GM12873 (cell line): ENCODE results near the gene TMEM187.

ENCODE experiments used
- TF ChIP-seq, protein P1 (sequence below): IDR thresholded peaks from 2 replicates; pipeline ENCODE4 v1.5.1; 2012; ENCODE audit warnings: low read depth, mild to moderate bottlenecking, moderate library complexity, low read length, control low read depth; ENCODE audit not compliant: insufficient read depth; ENCODE audit errors: missing control alignments

Gene TMEM187

DNA sequence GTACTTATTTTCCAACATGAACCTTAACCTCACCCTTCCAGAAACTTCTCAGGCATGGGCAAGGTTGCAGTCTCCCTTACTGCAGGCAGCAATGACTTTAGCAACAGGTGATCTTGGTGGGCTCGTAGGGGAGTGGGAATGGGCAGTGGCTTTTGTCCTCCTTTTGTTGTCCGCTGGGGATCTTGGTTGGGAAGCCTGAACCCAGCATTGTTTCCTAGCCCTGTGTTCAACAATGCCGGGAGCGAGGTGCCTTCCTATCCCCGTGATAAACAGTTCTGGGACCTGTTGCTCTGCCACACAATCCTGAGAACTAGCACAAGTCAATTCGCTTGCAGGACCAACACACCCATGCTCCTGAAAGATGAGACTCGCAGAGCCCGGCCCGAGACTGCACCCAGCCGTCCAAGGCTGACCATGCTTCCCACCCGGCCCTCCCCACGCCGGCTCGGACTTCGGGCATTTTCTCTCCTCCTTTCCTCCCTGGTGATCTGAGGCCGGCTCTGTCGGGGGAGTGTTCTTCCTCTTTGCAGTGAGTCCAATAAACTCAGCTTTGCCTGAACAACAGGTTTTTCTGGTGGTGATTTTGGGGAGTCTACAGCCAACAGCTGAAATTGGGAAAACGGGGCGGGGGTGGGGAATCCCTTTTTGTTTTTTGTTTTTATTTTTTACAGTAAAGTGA, 26.9 kb downstream of the TMEM187 start:
- TF ChIP-seq, protein P1, sequence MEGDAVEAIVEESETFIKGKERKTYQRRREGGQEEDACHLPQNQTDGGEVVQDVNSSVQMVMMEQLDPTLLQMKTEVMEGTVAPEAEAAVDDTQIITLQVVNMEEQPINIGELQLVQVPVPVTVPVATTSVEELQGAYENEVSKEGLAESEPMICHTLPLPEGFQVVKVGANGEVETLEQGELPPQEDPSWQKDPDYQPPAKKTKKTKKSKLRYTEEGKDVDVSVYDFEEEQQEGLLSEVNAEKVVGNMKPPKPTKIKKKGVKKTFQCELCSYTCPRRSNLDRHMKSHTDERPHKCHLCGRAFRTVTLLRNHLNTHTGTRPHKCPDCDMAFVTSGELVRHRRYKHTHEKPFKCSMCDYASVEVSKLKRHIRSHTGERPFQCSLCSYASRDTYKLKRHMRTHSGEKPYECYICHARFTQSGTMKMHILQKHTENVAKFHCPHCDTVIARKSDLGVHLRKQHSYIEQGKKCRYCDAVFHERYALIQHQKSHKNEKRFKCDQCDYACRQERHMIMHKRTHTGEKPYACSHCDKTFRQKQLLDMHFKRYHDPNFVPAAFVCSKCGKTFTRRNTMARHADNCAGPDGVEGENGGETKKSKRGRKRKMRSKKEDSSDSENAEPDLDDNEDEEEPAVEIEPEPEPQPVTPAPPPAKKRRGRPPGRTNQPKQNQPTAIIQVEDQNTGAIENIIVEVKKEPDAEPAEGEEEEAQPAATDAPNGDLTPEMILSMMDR, result no peak

DNA sequence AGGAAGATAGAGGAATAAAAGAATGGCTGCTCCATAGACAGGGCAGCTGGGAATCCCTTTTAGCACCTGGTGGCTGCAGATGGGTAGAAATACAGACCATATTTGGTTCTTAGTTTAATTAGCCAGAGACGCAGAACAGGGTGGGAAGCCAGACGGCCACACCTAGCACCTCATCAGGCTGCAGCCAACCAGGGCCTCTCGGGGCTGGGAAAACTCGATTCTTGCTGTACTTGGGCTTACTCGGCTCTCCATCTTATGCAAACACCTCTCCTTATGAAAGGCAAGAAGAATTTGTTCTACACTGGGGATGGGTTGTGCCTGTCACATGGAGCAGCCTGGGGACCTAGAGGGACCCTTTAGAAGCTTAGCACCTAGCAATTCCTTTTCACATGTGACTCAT, 27.5 kb downstream of the TMEM187 start:
- TF ChIP-seq, protein P1, result no peak

DNA sequence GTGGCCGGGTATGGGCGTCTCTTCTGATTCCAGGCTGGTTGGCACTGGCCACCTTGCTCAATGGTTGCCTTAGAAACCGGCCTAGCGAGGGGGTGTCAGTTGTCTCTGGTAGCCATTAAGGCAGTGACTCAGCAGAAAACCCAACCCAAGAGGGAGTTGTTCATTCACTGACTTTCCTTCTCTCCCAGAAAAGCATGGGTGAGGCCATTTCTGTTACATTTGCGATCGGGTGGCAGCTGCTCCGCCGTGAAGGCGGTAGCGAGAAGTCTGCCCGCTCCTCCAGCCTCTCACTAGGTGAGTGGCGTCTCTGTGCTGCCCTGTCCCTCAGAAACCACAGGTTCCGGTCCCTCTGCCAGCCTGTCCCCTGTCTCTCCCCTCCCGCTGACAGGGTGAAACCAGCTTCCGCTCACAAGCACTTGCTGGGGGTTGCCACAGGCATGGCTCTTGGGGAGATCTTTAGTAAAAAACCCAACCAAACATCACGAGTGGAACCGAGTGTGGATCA, 29.7 kb downstream of the TMEM187 start:
- TF ChIP-seq, protein P1, result no peak

DNA sequence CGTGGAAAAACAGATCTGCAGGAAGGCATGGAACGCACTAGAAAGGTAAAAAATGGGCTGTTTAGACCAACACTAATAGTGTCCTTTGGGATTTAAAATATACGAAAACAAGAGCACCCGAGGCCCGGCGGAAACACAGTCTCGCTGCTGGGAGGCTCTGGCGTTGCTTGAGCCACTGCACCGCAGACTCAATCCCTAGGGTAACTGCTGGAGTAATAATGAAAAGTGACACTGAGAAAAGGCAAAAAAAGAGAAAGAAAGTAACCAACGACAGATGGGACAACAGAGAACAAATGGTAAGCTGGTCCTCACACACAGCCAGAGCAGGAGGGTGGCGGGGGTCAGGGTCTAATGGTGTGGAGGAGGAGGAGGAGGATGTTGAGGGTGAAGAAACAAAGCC, 31.8 kb downstream of the TMEM187 start:
- TF ChIP-seq, protein P1, result no peak

DNA sequence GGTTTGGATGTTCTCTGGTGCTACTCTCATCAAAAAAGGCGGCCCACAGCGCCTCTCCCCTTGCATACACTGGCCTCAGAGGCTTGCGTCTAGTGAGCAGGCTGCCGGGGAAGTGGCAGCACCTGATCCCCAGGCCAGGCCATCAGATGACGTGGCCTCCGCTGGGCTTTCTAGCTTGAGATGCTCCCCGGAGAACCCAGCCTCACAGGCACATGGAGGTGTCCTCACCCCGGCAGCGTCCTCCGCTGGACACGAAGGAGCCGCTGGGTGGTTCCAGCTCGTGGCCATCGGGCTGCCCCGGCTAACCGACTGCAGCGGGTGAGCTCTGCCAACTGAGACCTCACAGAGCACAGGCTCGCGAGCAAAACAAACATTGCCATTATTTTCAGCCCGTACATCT, 34.4 kb downstream of the TMEM187 start:
- TF ChIP-seq, protein P1, result no peak

DNA sequence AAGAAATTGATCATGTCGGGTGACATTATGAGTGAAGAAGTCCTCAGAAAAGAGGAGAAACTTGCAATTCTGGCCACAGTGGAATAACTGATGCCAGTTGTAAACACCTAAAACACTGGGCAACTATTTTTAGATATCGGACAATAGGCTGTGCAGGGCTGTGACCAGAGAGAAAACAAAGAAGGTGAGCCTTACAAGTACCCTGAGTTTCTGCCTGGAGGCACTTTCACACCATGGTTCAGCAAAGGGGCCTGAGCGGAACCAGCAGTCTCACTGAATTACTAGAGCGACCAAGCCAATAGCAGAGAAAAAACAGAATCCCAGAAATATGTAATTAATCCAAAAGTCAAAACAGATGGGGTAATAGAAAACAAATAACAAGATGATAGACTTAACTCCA, 36.0 kb downstream of the TMEM187 start:
- TF ChIP-seq, protein P1, result no peak

DNA sequence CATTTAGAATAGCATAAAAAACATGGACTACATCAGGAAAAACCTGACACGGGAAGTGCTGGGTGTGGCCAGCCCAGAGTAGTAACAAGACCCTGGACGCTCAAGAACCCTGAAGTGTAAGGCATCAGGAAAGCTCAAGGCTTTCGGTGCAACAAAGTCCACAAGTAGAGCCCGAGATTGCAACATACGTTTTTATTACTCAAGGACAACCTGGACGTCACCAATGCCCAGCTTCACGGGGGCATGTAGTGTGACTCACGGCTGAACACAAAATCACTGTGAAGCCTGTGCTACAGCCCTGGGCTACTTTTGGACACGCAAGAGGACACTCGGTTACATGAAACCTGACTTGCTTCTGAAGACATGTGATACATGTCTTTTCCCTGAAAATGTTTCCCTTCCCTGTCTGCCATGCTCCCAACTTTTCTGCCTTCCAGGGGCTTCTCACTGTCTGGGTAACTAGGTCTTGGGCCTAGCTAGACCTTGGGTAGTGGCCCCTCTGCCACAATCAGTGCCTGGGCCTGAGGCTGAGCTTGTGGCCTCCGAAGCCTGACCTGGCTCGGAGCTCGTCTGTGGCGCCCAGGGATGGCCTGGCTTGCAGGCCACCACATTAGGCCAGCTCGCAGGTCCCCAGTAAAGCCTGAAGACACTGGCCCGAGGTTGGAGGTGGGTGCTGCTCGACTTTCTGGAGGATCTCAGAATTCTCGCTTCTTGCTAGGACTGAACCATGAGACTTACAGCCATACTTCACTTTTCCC, 38.0 kb downstream of the TMEM187 start:
- TF ChIP-seq, protein P1, result no peak
